ENCODE results near the gene GIT2. TPM values are rescaled to one million over a fixed set of nuclear protein-coding genes. Genes with fewer than 3 reads are reported as not detected.

Gene GIT2
- total RNA-seq, 1 experiment from 2014 or later, result 21.7 TPM

DNA sequence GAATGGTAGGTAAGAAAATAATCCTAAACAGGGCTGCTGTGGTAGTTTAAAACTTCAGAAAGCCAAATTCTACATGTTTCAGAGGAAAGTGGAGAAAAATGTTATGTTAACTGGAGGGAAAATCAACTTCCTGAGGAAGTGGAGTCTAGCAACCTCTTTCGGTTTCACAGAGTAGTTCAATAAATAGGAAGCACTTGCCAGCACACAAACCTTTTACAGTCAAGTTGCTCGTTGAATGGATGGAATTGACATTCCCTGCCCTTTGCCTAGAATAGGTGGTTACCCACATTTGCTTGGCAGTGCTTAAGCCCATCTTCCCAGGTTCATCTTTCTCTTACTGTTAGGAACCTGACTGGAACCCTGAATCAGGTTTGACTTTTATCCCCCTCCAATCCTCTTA, 19.0 kb upstream of the GIT2 start:
- CTCF ChIA-PET, result interaction anchor here (0.7 kb wide), 1 partner anchor 13 kb away, joined by 3 read pairs; no protein-coding TSS in a partner anchor
- H3K36me3 Mint-ChIP-seq, result peaks cover 5% of the 10 kb centered on the region; the same call in 1 of the 2 replicates
- H3K9me3 Mint-ChIP-seq, result no peaks in the 10 kb centered on the region
- H3K27me3 Mint-ChIP-seq (ENCODE audit: low read depth), result no peaks in the 10 kb centered on the region
- ATAC-seq, result no peak
- POLR2A ChIA-PET, result no interaction called here
- no peak overlapping the region for H3K4me3 Mint-ChIP-seq
- H3K4me1 Mint-ChIP-seq, result no peaks in the 10 kb centered on the region
- DNase-seq (ENCODE audit: low spot score), result no peak
- no peak overlapping the region for H3K27ac Mint-ChIP-seq
- TF ChIP-seq JAZF1 (CRISPR knock-in tag; IDR thresholded peaks at IDR 0.05), result no peak
- TF ChIP-seq, protein P1, sequence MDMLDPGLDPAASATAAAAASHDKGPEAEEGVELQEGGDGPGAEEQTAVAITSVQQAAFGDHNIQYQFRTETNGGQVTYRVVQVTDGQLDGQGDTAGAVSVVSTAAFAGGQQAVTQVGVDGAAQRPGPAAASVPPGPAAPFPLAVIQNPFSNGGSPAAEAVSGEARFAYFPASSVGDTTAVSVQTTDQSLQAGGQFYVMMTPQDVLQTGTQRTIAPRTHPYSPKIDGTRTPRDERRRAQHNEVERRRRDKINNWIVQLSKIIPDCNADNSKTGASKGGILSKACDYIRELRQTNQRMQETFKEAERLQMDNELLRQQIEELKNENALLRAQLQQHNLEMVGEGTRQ (CRISPR knock-in tag; IDR thresholded peaks at IDR 0.05), result no peak

DNA sequence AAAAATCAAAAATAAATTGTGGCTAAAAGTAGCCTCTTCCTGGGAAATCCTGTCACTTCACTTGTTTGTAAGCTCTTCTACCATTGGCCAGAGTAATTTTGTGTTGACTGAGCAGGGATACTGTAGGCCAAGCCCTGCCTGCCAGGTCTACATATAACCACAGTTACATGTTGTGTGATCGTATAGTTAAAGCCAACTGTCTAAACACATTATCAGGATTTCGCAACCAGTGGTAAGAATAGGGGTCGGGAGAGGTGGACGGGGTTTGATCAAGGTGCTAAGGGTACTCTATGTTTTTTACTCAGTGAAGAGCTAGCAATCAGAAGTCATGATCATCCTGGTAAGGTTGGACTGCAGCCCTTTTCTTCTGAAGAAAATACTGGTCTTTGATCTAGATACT, 16.5 kb upstream of the GIT2 start:
- no peak overlapping the region for H3K4me3 Mint-ChIP-seq
- H3K9me3 Mint-ChIP-seq, result no peaks in the 10 kb centered on the region
- no peaks in the 10 kb centered on the region for H3K27me3 Mint-ChIP-seq (ENCODE audit: low read depth)
- H3K27ac Mint-ChIP-seq, result no peak overlapping the region
- ATAC-seq (no peak), DNase-seq (ENCODE audit: low spot score) (no peak)
- POLR2A ChIA-PET, result no interaction called here
- TF ChIP-seq, protein P2, sequence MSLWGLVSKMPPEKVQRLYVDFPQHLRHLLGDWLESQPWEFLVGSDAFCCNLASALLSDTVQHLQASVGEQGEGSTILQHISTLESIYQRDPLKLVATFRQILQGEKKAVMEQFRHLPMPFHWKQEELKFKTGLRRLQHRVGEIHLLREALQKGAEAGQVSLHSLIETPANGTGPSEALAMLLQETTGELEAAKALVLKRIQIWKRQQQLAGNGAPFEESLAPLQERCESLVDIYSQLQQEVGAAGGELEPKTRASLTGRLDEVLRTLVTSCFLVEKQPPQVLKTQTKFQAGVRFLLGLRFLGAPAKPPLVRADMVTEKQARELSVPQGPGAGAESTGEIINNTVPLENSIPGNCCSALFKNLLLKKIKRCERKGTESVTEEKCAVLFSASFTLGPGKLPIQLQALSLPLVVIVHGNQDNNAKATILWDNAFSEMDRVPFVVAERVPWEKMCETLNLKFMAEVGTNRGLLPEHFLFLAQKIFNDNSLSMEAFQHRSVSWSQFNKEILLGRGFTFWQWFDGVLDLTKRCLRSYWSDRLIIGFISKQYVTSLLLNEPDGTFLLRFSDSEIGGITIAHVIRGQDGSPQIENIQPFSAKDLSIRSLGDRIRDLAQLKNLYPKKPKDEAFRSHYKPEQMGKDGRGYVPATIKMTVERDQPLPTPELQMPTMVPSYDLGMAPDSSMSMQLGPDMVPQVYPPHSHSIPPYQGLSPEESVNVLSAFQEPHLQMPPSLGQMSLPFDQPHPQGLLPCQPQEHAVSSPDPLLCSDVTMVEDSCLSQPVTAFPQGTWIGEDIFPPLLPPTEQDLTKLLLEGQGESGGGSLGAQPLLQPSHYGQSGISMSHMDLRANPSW (CRISPR knock-in tag; conservative IDR thresholded peaks at IDR 0.05; ENCODE audit: low read depth), result no peak
- TF ChIP-seq, protein P3, sequence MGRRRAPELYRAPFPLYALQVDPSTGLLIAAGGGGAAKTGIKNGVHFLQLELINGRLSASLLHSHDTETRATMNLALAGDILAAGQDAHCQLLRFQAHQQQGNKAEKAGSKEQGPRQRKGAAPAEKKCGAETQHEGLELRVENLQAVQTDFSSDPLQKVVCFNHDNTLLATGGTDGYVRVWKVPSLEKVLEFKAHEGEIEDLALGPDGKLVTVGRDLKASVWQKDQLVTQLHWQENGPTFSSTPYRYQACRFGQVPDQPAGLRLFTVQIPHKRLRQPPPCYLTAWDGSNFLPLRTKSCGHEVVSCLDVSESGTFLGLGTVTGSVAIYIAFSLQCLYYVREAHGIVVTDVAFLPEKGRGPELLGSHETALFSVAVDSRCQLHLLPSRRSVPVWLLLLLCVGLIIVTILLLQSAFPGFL (CRISPR knock-in tag; IDR thresholded peaks at IDR 0.05; ENCODE audit: borderline replicate concordance), result no peak
- TF ChIP-seq, protein P4, sequence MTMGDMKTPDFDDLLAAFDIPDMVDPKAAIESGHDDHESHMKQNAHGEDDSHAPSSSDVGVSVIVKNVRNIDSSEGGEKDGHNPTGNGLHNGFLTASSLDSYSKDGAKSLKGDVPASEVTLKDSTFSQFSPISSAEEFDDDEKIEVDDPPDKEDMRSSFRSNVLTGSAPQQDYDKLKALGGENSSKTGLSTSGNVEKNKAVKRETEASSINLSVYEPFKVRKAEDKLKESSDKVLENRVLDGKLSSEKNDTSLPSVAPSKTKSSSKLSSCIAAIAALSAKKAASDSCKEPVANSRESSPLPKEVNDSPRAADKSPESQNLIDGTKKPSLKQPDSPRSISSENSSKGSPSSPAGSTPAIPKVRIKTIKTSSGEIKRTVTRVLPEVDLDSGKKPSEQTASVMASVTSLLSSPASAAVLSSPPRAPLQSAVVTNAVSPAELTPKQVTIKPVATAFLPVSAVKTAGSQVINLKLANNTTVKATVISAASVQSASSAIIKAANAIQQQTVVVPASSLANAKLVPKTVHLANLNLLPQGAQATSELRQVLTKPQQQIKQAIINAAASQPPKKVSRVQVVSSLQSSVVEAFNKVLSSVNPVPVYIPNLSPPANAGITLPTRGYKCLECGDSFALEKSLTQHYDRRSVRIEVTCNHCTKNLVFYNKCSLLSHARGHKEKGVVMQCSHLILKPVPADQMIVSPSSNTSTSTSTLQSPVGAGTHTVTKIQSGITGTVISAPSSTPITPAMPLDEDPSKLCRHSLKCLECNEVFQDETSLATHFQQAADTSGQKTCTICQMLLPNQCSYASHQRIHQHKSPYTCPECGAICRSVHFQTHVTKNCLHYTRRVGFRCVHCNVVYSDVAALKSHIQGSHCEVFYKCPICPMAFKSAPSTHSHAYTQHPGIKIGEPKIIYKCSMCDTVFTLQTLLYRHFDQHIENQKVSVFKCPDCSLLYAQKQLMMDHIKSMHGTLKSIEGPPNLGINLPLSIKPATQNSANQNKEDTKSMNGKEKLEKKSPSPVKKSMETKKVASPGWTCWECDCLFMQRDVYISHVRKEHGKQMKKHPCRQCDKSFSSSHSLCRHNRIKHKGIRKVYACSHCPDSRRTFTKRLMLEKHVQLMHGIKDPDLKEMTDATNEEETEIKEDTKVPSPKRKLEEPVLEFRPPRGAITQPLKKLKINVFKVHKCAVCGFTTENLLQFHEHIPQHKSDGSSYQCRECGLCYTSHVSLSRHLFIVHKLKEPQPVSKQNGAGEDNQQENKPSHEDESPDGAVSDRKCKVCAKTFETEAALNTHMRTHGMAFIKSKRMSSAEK (CRISPR knock-in tag; IDR thresholded peaks at IDR 0.05; ENCODE audit: borderline replicate concordance), result no peak
- no peak for TF ChIP-seq ESRRA (CRISPR knock-in tag; IDR thresholded peaks at IDR 0.05; ENCODE audit: borderline replicate concordance)
- TF ChIP-seq, protein P5, sequence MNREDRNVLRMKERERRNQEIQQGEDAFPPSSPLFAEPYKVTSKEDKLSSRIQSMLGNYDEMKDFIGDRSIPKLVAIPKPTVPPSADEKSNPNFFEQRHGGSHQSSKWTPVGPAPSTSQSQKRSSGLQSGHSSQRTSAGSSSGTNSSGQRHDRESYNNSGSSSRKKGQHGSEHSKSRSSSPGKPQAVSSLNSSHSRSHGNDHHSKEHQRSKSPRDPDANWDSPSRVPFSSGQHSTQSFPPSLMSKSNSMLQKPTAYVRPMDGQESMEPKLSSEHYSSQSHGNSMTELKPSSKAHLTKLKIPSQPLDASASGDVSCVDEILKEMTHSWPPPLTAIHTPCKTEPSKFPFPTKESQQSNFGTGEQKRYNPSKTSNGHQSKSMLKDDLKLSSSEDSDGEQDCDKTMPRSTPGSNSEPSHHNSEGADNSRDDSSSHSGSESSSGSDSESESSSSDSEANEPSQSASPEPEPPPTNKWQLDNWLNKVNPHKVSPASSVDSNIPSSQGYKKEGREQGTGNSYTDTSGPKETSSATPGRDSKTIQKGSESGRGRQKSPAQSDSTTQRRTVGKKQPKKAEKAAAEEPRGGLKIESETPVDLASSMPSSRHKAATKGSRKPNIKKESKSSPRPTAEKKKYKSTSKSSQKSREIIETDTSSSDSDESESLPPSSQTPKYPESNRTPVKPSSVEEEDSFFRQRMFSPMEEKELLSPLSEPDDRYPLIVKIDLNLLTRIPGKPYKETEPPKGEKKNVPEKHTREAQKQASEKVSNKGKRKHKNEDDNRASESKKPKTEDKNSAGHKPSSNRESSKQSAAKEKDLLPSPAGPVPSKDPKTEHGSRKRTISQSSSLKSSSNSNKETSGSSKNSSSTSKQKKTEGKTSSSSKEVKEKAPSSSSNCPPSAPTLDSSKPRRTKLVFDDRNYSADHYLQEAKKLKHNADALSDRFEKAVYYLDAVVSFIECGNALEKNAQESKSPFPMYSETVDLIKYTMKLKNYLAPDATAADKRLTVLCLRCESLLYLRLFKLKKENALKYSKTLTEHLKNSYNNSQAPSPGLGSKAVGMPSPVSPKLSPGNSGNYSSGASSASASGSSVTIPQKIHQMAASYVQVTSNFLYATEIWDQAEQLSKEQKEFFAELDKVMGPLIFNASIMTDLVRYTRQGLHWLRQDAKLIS (CRISPR knock-in tag; IDR thresholded peaks at IDR 0.05; ENCODE audit: borderline replicate concordance), result no peak
- no peak for TF ChIP-seq NFYB (CRISPR knock-in tag; conservative IDR thresholded peaks at IDR 0.05; ENCODE audit: low read depth)
- TF ChIP-seq, protein P6, sequence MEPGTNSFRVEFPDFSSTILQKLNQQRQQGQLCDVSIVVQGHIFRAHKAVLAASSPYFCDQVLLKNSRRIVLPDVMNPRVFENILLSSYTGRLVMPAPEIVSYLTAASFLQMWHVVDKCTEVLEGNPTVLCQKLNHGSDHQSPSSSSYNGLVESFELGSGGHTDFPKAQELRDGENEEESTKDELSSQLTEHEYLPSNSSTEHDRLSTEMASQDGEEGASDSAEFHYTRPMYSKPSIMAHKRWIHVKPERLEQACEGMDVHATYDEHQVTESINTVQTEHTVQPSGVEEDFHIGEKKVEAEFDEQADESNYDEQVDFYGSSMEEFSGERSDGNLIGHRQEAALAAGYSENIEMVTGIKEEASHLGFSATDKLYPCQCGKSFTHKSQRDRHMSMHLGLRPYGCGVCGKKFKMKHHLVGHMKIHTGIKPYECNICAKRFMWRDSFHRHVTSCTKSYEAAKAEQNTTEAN (CRISPR knock-in tag; IDR thresholded peaks at IDR 0.05), result no peak
- TF ChIP-seq TP53 (CRISPR knock-in tag; IDR thresholded peaks at IDR 0.05), result no peak
- TF ChIP-seq CREM (CRISPR knock-in tag; IDR thresholded peaks at IDR 0.05), result no peak
- TF ChIP-seq, protein P7, sequence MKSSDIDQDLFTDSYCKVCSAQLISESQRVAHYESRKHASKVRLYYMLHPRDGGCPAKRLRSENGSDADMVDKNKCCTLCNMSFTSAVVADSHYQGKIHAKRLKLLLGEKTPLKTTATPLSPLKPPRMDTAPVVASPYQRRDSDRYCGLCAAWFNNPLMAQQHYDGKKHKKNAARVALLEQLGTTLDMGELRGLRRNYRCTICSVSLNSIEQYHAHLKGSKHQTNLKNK (CRISPR knock-in tag; IDR thresholded peaks at IDR 0.05), result no peak
- TF ChIP-seq, protein P8, sequence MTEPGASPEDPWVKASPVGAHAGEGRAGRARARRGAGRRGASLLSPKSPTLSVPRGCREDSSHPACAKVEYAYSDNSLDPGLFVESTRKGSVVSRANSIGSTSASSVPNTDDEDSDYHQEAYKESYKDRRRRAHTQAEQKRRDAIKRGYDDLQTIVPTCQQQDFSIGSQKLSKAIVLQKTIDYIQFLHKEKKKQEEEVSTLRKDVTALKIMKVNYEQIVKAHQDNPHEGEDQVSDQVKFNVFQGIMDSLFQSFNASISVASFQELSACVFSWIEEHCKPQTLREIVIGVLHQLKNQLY (CRISPR knock-in tag; IDR thresholded peaks at IDR 0.05), result no peak
- no peak for TF ChIP-seq RORB (CRISPR knock-in tag; IDR thresholded peaks at IDR 0.05)
- TF ChIP-seq ZNF416 (CRISPR knock-in tag; IDR thresholded peaks at IDR 0.05), result no peak
- TF ChIP-seq, protein P9, sequence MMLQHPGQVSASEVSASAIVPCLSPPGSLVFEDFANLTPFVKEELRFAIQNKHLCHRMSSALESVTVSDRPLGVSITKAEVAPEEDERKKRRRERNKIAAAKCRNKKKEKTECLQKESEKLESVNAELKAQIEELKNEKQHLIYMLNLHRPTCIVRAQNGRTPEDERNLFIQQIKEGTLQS (CRISPR knock-in tag; conservative IDR thresholded peaks at IDR 0.05), result no peak
- CTCF ChIA-PET, result no interaction called here
- no peaks in the 10 kb centered on the region for H3K4me1 Mint-ChIP-seq
- no peaks in the 10 kb centered on the region for H3K36me3 Mint-ChIP-seq

Data from WTC11 (cell line).